Activated CD4-positive, alpha-beta T cell treated with anti-CD3 and anti-CD28 coated beads, Interleukin-2, amount 50 U/mL, for 24 hours (primary cell): ENCODE results near the gene LSM6.

Experiments used
- DNase-seq, 2 donors: peaks; one replicate each; pipeline ENCODE4 v3.0.0-alpha.2; 2020; ENCODE audit warnings: low read depth in 1 of 2, low spot score in 1 of 2

LSM6 gene

GRCh38 chr4:146175541-146176453 is at the start of gene LSM6:
LSM6 (plus strand) TSS chr4:146175718; CDS start chr4:146182922, 7,204 bp downstream.
- peak; percentile 68 to 77 for DNase-seq

- peak in 1 of 2 donors; percentile 23 for DNase-seq
These were observed 43.1 kb upstream of the LSM6 start for GRCh38 chr4:146132445-146132844.

- no peak for DNase-seq
These were observed 40.6 kb upstream of the LSM6 start for GRCh38 chr4:146134761-146135445.

- no peak for DNase-seq
These were observed 39.6 kb upstream of the LSM6 start for GRCh38 chr4:146135941-146136340.

GRCh38 chr4:146142768-146143167 is 32.8 kb upstream of the LSM6 start:
- DNase-seq, result no peak

- DNase-seq, result no peak
These were observed 31.6 kb upstream of the LSM6 start for GRCh38 chr4:146143888-146144287.

GRCh38 chr4:146146918-146147317 is 28.6 kb upstream of the LSM6 start:
- no peak for DNase-seq

- DNase-seq, result no peak
These were observed 27.5 kb upstream of the LSM6 start for GRCh38 chr4:146148021-146148420.

- no peak for DNase-seq
These were observed 21.5 kb upstream of the LSM6 start for GRCh38 chr4:146154057-146154456.

GRCh38 chr4:146155152-146155724 is 20.3 kb upstream of the LSM6 start:
- no peak for DNase-seq

GRCh38 chr4:146158036-146158745 is 17.3 kb upstream of the LSM6 start:
- no peak for DNase-seq

- no peak for DNase-seq
These were observed 16.0 kb upstream of the LSM6 start for GRCh38 chr4:146159384-146160058.

- DNase-seq, result no peak
These were observed 14.3 kb upstream of the LSM6 start for GRCh38 chr4:146161243-146161642.

GRCh38 chr4:146165221-146165620 is 10.3 kb upstream of the LSM6 start:
- no peak for DNase-seq

GRCh38 chr4:146165840-146166239 is 9.7 kb upstream of the LSM6 start:
- no peak for DNase-seq

GRCh38 chr4:146170149-146170548 is 5.4 kb upstream of the LSM6 start:
- no peak for DNase-seq

GRCh38 chr4:146176891-146177290 is 1.4 kb downstream of the LSM6 start:
- no peak for DNase-seq

GRCh38 chr4:146178126-146178525 is 2.6 kb downstream of the LSM6 start:
- DNase-seq, result no peak

GRCh38 chr4:146179784-146180370 is 4.4 kb downstream of the LSM6 start:
- no peak for DNase-seq

GRCh38 chr4:146182443-146182842 is 6.9 kb downstream of the LSM6 start:
- DNase-seq, result no peak
